Activated naive CD4-positive, alpha-beta T cell treated with Interleukin-2 at 50 U/mL for 16 hours (primary cell): ENCODE data around the gene FBXO5.
A peak's percentile ranks its signal among the peaks of the same experiment; 100 is the strongest.
"Not testable (repeated sequence)": the region's sequence is repeated elsewhere in the genome, so short reads cannot be mapped to it uniquely, and the experiment has no call there.

Experiments
- DNase-seq: peaks from one replicate; pipeline ENCODE4 v3.0.0-alpha.2; 2020

Gene FBXO5, protein sequence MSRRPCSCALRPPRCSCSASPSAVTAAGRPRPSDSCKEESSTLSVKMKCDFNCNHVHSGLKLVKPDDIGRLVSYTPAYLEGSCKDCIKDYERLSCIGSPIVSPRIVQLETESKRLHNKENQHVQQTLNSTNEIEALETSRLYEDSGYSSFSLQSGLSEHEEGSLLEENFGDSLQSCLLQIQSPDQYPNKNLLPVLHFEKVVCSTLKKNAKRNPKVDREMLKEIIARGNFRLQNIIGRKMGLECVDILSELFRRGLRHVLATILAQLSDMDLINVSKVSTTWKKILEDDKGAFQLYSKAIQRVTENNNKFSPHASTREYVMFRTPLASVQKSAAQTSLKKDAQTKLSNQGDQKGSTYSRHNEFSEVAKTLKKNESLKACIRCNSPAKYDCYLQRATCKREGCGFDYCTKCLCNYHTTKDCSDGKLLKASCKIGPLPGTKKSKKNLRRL

DNA sequence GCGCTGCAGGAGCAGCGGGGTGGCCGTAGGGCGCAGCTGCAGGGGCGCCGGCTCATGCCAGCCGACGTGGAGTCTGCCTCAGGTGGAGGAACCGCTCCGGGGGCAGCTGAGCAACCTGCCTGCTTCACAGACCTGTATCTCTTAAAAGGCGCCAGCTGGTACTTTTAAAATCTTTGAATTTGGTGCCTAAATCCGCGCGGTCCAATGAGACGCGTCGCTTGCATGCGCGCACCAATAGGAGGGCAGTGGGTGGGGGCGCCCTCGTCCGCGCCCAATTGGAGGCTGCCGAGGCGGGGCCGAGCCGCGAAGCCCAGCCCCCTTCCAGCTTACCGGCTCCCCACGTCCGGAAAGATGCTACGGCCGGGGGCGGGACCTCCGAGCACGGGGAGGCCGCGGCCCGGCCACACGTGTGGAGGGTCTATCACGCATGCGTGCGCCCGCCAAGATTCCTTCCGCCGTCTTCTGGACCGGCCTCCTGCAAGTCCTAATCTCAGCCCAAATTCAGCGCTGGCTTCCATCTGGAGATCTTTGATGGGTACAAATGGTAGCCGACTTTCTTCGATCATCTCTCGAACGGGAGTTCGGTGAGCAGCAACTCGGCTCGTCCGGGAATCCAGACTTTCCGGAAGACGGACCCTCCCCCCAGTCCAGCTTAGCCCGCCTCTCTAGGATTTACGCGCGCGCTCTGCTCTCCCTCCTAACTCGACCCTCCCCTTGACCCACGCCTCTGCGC is at the start of gene FBXO5:
Gene FBXO5 (minus strand): TSS at position 138 of the 733 bp plus-strand sequence. CDS start 82 bp downstream, at position 56.
- peak; percentile 99 for DNase-seq

DNA sequence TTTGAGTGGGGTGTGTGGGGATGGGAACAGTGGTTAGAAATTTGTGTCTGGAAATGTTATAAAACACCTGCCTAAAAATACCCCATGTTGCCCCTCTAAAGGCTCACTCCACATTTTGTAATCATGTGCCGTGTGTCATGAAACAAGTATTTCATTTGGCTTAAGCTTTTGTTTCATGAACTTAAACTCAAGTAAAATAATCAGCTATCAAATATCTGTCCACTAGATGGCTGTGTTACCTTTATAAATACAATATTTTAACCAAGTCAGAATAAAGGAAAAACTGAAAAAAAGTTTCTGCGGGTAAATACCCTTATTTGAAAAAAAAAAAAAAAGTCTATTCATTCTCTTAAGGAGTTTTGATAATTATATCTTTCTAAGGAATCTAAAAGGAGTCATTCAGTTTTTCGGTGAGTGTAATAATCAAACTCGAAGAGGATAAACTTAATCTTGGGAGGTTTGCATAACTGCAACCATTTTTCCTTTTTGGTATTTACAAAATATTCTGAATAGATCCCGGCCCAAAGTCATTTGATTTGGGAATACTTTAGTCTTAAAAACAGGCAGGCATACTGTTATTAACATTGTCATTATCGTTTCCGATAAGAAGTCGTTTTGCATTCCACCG is 49.5 kb upstream of the FBXO5 start:
- no peak for DNase-seq

- no peak for DNase-seq
Measured at GRCh38 chr6:153031335-153031955, 48.6 kb upstream of the FBXO5 start.

DNA sequence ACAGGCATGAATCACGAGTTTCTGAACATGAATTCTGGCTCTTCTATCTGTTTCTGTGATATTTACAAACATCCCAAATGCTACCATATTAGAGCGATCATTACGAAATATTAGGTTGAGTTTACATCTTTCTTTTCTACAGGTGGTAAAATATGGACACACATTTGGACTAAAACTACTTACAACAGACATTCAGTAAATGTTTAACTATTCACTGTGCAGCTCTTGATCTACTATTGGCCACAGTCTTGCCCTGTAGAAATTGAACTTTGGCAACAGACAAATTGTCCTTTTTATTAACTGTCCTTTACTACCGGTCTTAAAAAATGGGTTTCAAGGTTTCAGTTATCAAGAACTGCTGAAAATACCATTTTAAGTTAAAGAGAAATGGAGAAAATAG is 46.1 kb upstream of the FBXO5 start:
- no peak for DNase-seq

- DNase-seq = no peak
Measured at GRCh38 chr6:153028286-153028685, 45.4 kb upstream of the FBXO5 start.

DNA sequence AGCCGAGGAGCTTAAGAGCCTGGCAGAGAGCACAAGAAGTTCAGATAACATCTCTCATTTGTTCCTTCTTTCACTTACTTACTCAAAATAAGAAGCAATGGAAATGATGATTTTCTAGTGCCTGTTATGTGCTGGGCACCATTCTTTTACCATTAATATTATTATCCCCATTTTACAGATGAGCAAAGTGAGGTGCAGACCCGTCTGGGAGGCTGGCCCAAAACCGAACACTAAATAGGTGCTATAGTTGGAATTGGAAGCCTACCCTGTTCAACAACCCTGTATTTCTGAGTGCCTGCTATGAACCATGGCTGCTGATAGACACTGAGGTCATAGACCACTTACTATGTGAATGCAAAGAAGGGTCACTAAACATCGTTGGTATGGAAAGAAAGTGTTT is 44.6 kb upstream of the FBXO5 start:
- DNase-seq = no peak

GRCh38 chr6:153024709-153025017 is 41.8 kb upstream of the FBXO5 start:
- no peak for DNase-seq

GRCh38 chr6:153023977-153024708 is 41.3 kb upstream of the FBXO5 start:
- DNase-seq = peak; percentile 22

DNA sequence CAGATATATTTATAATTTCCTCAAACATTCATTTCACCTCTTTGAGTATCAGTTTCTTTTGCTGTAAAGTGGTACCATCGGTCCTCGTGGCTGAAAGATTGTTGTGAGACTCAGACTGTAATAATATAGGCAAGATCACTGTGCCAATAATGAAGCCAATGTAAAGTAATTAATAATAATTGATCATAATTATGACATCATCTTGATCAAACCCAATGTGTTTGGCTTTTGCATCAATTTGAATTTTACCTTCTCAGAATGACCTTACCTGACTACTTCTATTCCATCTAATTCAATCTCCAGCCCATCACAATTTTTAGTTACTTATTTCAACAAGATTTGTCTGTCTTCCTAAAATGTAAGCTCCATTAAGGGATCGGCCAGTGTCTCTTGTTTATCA is 35.5 kb upstream of the FBXO5 start:
- DNase-seq = no peak

- DNase-seq = no peak
Measured at GRCh38 chr6:153016846-153017245, 34.0 kb upstream of the FBXO5 start.

DNA sequence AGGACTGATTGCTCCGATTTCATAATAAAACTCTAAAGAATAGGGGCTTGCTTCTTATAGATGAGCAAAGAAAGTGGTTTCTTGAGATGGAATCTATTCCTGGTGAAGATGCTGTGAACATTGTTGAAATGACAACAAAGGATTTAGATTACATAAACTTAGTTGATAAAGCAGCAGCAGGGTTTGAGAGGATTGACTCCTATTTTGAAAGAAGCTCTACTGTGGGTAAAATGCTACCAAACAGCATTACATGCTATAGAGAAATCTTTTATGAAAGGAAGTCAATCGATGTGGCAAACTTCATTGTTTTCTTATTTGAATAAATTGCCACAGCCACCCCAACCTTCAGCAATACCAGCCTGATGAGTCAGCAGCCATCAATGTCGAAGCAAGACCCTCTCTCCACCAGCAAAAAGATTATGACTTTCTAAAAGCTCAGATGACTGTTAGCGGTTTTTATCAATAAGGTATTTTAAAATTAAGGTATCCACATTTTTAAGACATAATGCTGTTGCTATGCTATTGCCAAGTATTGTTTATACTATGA is 32.3 kb upstream of the FBXO5 start:
- no peak for DNase-seq

- no peak for DNase-seq
Measured at GRCh38 chr6:153013438-153013837, 30.6 kb upstream of the FBXO5 start.

DNA sequence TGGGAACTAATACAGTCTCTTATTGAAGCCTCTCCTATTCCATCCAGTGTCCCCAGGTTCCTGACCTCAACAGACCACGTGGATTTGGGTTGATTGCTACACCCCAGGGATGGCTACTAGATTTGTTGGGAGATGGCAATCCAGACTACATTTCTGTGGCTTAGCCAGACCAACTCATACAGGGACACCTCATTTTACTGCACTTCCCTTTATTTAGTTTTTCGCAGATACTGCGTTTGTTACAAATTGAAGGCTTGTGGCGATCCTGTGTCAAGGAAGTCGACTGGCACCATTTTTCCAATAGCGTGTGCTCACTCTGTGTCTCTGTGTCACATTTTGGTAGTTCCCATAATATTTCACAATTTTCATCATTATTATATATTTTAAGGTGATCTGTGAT is 30.0 kb upstream of the FBXO5 start:
- DNase-seq = no peak

GRCh38 chr6:153003366-153003690 is 20.5 kb upstream of the FBXO5 start:
- no peak for DNase-seq

GRCh38 chr6:153002613-153003365 is 19.9 kb upstream of the FBXO5 start, which contains the start of gene MTRF1L:
Gene MTRF1L, minus strand, starts transcription at chr6:153002709. Its CDS starts 24 bp downstream, at chr6:153002685.
- peak; percentile 89 for DNase-seq

DNA sequence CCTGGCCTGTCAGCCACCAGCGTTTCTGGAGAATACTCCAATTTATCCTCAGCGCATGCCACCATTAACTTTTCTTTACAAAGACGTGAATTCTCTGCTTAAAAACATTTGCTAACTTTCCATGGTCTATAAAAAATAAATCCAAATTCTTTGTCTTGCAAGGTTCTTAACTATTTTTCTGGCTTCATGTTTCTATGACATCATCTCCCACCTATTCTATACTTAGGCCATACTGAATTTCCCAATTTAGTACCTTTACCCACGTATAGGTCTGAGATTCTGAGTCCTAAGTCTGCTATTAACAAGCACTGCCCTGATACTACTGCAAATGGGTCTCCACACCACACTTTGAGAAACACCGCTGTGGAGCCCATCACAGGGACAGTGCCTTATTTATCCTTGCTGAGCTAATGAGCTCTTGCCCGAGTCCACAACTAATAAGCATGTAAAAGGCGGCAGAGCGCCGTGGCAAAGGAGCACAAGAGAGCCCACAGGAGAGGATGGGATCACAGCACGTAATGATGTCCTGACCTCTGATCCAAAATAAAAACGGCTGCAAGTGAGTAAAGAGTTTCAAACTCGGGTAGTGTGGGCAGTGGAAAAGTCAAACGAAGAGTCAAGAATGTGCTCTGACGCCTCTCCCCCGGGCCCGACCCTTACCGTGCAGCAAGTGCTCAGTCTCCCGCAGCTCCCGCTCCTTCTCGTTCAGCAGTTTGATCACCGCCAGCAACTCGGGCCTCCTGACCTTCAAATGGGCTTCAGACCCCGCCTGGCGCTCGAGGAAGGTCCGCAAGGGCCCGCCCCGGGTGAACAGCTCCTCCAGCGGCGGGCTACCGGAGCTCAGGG is 19.1 kb upstream of the FBXO5 start:
- peak; percentile 29 for DNase-seq

GRCh38 chr6:153000790-153001189 is 17.9 kb upstream of the FBXO5 start:
- DNase-seq = not testable (repeated sequence)

DNA sequence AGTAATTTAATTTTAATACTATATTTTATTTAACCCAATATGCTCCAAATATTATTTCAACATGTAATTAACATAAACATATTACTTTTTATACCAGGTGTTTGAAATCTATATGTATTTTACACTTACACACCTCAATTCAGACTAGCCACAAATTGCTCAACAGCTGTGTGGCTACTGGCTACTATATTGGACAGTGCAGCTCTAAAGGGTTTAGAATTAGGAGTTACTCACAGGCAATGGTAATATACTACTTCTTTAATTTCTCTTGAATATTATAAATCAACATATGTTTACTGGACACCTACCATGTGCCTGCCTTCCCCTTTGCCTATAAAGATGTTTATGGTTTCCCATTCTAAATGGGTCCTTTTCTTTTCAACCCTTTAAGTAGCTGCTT is 17.4 kb upstream of the FBXO5 start:
- DNase-seq = no peak

- DNase-seq = not testable (repeated sequence)
Measured at GRCh38 chr6:152999538-152999937, 16.7 kb upstream of the FBXO5 start.

GRCh38 chr6:152993847-152994246 is 11.0 kb upstream of the FBXO5 start:
- DNase-seq = no peak

GRCh38 chr6:152993431-152993830 is 10.6 kb upstream of the FBXO5 start:
- DNase-seq = no peak
